ENCODE results near the gene CUL4B. TPM values are rescaled to one million over a fixed set of nuclear protein-coding genes. Genes with fewer than 3 reads are reported as not detected.

CUL4B gene
- total and polyA plus RNA-seq, 5 experiments from 2014 or later, result 23.6 to 64.7 (median 27.9) TPM

Other genes with a start within 250 kb of the CUL4B start
- under 1 TPM in 1 of 2 experiments, not detected in 1; 0.23 TPM for gene TMEM255A, start 249.5 kb downstream of the CUL4B start, total RNA-seq
- gene TMEM255A, start 249.5 kb downstream of the CUL4B start, polyA plus RNA-seq, result under 1 TPM in 2 of 3 donors, not detected in 1; 0.73 to 0.95 TPM
- not detected for gene ATP1B4, start 198.9 kb downstream of the CUL4B start, total RNA-seq
- gene ATP1B4, start 198.9 kb downstream of the CUL4B start, polyA plus RNA-seq, result not detected
- 10 to 100 TPM; 39.2 to 39.5 TPM for gene LAMP2, start 91.7 kb downstream of the CUL4B start, total RNA-seq
- 10 to 100 TPM; 61.3 to 78.3 (median 75.0) TPM for gene LAMP2, start 91.7 kb downstream of the CUL4B start, polyA plus RNA-seq
- gene MCTS1, start 43.1 kb upstream of the CUL4B start, total RNA-seq, result 10 to 100 TPM; 26.6 to 31.0 TPM
- gene MCTS1, start 43.1 kb upstream of the CUL4B start, polyA plus RNA-seq, result 10 to 100 TPM; 68.2 to 72.4 (median 71.3) TPM
- gene C1GALT1C1, start 69.1 kb upstream of the CUL4B start, total RNA-seq, result 10 to 100 TPM; 13.2 to 14.1 TPM
- gene C1GALT1C1, start 69.1 kb upstream of the CUL4B start, polyA plus RNA-seq, result 10 to 100 TPM; 10.1 to 15.1 (median 11.5) TPM